Measurements from ENCODE around the gene XYLT1. TPM values are rescaled to one million over a fixed set of nuclear protein-coding genes. Genes with fewer than 3 reads are reported as not detected.

The XYLT1 gene
- total RNA-seq, 1 donor from 2014 or later, result 12.3 TPM

GRCh38 chr16:17145029-17145428 is 325.7 kb downstream of the XYLT1 start:
- Mint-ChIP-seq H3K9me3 (ENCODE audit: low read depth) (no peaks in the 10 kb centered on the region), H3K36me3 (ENCODE audit: insufficient read depth) (no peaks in the 10 kb centered on the region)
- TF ChIP-seq, protein P1, sequence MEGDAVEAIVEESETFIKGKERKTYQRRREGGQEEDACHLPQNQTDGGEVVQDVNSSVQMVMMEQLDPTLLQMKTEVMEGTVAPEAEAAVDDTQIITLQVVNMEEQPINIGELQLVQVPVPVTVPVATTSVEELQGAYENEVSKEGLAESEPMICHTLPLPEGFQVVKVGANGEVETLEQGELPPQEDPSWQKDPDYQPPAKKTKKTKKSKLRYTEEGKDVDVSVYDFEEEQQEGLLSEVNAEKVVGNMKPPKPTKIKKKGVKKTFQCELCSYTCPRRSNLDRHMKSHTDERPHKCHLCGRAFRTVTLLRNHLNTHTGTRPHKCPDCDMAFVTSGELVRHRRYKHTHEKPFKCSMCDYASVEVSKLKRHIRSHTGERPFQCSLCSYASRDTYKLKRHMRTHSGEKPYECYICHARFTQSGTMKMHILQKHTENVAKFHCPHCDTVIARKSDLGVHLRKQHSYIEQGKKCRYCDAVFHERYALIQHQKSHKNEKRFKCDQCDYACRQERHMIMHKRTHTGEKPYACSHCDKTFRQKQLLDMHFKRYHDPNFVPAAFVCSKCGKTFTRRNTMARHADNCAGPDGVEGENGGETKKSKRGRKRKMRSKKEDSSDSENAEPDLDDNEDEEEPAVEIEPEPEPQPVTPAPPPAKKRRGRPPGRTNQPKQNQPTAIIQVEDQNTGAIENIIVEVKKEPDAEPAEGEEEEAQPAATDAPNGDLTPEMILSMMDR (IDR thresholded peaks at IDR 0.05; ENCODE audit: unreplicated experiment), result no peak

DNA sequence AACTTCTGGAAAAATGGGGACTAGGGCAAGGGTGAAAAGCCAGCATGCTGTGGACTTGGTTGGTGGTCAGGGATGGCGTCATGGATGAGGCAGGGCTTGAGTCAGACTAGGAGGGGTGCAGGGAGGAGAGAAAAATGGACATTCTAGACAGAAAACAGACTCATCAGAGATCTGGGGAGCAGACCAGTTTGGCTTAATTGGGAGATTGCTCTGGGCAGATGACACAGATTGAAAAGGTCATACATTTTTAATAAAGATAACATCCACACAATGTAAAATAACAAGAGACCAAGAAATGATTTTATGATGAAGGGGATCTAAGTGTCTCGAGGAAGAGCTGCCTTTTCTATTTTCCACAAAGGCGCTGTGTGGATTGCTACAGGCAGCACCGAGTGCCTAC is 326.3 kb downstream of the XYLT1 start:
- TF ChIP-seq, protein P1 (IDR thresholded peaks at IDR 0.05; ENCODE audit: unreplicated experiment), result no peak
- H3K4me3 Mint-ChIP-seq (ENCODE audit: low read depth), result no peak overlapping the region
- no peaks in the 10 kb centered on the region for H3K36me3 Mint-ChIP-seq (ENCODE audit: insufficient read depth)
- H3K9me3 Mint-ChIP-seq (ENCODE audit: low read depth), result no peaks in the 10 kb centered on the region
- H3K27me3 Mint-ChIP-seq, result no peaks in the 10 kb centered on the region
- no peak for DNase-seq (ENCODE audit: low spot score, unreplicated experiment)
- no peaks in the 10 kb centered on the region for H3K4me1 Mint-ChIP-seq (ENCODE audit: low read depth)
- H3K27ac Mint-ChIP-seq, result no peak overlapping the region

More at GRCh38 chr16:17145029-17145428, 325.7 kb downstream of the XYLT1 start:
- Mint-ChIP-seq H3K4me3 (ENCODE audit: low read depth) (no peak overlapping the region), H3K27ac (no peak overlapping the region), H3K27me3 (no peaks in the 10 kb centered on the region), H3K4me1 (ENCODE audit: low read depth) (no peaks in the 10 kb centered on the region)
- DNase-seq (ENCODE audit: low spot score, unreplicated experiment), result no peak

DNA sequence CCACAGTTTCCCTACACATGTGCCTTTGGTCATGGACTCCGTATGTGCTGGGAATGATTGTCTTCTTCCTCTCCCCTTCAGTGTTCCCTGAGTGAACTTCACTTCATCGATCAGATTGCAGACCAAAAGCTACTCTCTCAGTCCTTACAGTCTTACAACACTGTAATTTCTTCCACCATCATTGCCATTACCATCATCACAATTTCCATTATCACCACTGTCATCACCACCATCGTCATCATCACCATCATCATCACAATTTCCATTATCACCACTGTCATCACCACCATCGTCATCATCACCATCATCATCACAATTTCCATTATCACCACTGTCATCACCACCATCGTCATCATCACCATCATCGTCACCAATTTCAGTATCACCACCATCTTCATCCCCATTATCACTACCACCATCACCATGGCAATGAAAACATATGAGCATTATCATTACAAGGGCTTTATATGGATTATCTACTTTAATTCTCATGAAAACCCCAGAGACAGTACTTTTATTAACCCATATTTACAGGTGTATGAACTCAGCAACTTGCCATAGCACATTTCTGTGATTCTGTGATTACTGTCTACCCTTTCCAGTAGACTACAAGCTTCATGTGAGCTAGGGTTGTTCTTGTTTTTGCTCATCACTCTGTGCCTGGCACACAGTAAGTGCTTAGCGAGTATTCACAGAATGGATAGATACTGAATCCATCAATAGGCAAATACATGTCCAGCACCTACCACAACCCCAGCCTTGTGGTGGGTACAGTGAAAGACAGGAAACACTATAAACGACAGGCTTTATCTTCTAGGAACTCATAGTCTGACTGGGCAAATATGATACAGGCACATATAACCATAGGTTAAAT is 327.0 kb downstream of the XYLT1 start:
- Mint-ChIP-seq H3K4me3 (ENCODE audit: low read depth) (no peak overlapping the region), H3K4me1 (ENCODE audit: low read depth) (no peaks in the 10 kb centered on the region), H3K27ac (no peak overlapping the region), H3K36me3 (ENCODE audit: insufficient read depth) (no peaks in the 10 kb centered on the region), H3K9me3 (ENCODE audit: low read depth) (no peaks in the 10 kb centered on the region), H3K27me3 (no peaks in the 10 kb centered on the region)
- DNase-seq (ENCODE audit: low spot score, unreplicated experiment), result no peak
- TF ChIP-seq, protein P1 (IDR thresholded peaks at IDR 0.05; ENCODE audit: unreplicated experiment), result no peak

- no peaks in the 10 kb centered on the region for H3K27me3 Mint-ChIP-seq
- peak; percentile 20 for DNase-seq (ENCODE audit: low spot score, unreplicated experiment)
- no peak overlapping the region for H3K27ac Mint-ChIP-seq
- H3K9me3 Mint-ChIP-seq (ENCODE audit: low read depth), result no peaks in the 10 kb centered on the region
- H3K36me3 Mint-ChIP-seq (ENCODE audit: insufficient read depth), result no peaks in the 10 kb centered on the region
- H3K4me3 Mint-ChIP-seq (ENCODE audit: low read depth), result no peak overlapping the region
- TF ChIP-seq, protein P1 (IDR thresholded peaks at IDR 0.05; ENCODE audit: unreplicated experiment), result no peak
- H3K4me1 Mint-ChIP-seq (ENCODE audit: low read depth), result no peaks in the 10 kb centered on the region
Measured at GRCh38 chr16:17138801-17139200, 332.0 kb downstream of the XYLT1 start.

- TF ChIP-seq, protein P1 (IDR thresholded peaks at IDR 0.05; ENCODE audit: unreplicated experiment), result no peak
- no peak for DNase-seq (ENCODE audit: low spot score, unreplicated experiment)
- Mint-ChIP-seq H3K4me3 (ENCODE audit: low read depth) (no peak overlapping the region), H3K36me3 (ENCODE audit: insufficient read depth) (no peaks in the 10 kb centered on the region), H3K27ac (no peak overlapping the region), H3K4me1 (ENCODE audit: low read depth) (no peaks in the 10 kb centered on the region), H3K27me3 (no peaks in the 10 kb centered on the region), H3K9me3 (ENCODE audit: low read depth) (no peaks in the 10 kb centered on the region)
Measured at GRCh38 chr16:17135439-17135838, 335.3 kb downstream of the XYLT1 start.
